Lower leg skin (tissue), 3 donors: ENCODE data around the gene SVIP.

Experiments
- POLR2A ChIP-seq, 2 donors: fragments of 450-650 bp; IDR thresholded peaks; one replicate each; pipeline ENCODE4 v1.6.1; 2016 to 2017; ENCODE audit warnings: antibody characterized with exemption in 2 of 2, mild to moderate bottlenecking in 1 of 2, moderate library complexity in 1 of 2
- TF ChIP-seq, protein P1 (sequence below), 3 donors: fragments of 450-650 bp; IDR thresholded peaks; one replicate each; pipeline ENCODE4 v1.5.1; 2016; ENCODE audit warnings: antibody characterized with exemption in 3 of 3, mild to moderate bottlenecking in 3 of 3, moderate library complexity in 2 of 3

DNA sequence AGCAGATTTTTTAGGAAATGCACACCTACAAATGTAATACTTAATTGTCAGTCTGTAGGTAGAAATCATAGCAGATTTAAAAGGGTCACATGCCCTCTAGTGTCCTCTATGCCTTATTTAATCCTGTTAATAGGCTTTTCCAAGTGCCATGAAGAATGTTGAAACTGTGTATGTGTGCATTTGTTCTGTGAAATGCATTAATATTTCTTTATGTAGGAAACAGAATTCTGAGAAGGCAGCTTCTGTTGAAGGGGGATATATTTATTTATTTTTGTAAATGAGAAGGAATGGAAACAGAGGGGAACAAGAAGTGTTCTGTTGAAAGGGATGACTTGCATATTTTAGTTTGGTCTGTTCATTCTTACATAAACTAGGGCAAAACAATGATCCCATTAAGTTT lies 51.0 kb downstream of the SVIP start:
- TF ChIP-seq, protein P1, sequence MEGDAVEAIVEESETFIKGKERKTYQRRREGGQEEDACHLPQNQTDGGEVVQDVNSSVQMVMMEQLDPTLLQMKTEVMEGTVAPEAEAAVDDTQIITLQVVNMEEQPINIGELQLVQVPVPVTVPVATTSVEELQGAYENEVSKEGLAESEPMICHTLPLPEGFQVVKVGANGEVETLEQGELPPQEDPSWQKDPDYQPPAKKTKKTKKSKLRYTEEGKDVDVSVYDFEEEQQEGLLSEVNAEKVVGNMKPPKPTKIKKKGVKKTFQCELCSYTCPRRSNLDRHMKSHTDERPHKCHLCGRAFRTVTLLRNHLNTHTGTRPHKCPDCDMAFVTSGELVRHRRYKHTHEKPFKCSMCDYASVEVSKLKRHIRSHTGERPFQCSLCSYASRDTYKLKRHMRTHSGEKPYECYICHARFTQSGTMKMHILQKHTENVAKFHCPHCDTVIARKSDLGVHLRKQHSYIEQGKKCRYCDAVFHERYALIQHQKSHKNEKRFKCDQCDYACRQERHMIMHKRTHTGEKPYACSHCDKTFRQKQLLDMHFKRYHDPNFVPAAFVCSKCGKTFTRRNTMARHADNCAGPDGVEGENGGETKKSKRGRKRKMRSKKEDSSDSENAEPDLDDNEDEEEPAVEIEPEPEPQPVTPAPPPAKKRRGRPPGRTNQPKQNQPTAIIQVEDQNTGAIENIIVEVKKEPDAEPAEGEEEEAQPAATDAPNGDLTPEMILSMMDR (IDR thresholded peaks at IDR 0.05) = no peak
- TF ChIP-seq POLR2A (IDR thresholded peaks at IDR 0.05) = no peak
